HFF-Myc (cell line): Measurements from ENCODE around the gene POU2AF3.

ENCODE experiments used
- DNase-seq: peaks from one replicate; pipeline ENCODE4 v3.0.0-alpha.2; 2011; ENCODE audit warnings: low read depth; ENCODE audit errors: extremely low read depth
- H3K4me3 ChIP-seq: replicated peaks from 2 replicates; pipeline ENCODE4 v1.5.1; 2011; ENCODE audit warnings: low read depth, mild to moderate bottlenecking, control low read depth, low read length
- TF ChIP-seq, protein P1 (sequence below): IDR thresholded peaks from 2 replicates; pipeline ENCODE4 v1.5.1; 2012; ENCODE audit warnings: mild to moderate bottlenecking, low read depth, low read length, control low read depth; ENCODE audit errors: missing control alignments

POU2AF3 gene

DNA sequence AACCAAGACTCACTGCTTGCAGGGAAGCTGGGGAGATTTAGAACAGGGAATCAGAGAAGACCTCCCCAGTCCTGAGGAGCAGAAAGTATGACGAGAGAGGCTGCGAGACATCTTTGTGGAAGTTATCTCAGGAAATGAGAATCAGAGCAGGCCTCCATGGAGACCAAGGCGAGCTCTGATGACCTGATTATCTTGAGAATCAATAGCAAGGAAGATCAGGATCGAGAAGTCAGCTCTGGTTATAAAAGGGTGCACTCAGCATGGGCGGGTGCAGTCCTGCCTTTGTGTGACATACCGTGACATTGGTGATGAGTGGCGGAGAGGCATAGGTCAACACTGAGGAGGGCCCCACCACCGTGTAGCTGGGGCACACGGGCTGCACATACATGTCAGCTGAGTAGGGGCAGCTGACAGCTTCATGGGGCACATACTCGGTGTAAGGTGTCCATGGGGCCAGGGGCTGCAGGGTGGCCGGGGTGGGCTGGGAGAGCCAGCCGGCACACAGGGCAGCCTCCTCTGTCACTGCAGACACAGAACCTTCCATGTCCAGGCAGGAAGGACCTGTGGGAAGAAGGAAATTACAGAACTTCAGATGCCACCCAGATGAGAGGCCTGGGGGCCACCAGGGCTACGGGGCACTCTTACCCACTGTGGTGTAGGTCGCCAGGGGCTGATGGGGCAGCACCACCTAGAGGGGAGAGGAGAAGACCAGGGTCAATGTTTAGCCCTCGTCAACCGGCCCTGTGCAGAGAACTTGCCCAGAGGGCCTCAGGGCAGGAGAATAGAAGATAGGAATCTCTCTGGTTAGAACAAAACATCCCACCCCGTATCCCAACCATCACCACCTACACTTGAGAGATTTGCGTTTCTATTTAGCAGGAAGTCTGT lies 59.0 kb downstream of the POU2AF3 start:
- H3K4me3 ChIP-seq = no peak overlapping the region
- DNase-seq = no peak
- TF ChIP-seq, protein P1, sequence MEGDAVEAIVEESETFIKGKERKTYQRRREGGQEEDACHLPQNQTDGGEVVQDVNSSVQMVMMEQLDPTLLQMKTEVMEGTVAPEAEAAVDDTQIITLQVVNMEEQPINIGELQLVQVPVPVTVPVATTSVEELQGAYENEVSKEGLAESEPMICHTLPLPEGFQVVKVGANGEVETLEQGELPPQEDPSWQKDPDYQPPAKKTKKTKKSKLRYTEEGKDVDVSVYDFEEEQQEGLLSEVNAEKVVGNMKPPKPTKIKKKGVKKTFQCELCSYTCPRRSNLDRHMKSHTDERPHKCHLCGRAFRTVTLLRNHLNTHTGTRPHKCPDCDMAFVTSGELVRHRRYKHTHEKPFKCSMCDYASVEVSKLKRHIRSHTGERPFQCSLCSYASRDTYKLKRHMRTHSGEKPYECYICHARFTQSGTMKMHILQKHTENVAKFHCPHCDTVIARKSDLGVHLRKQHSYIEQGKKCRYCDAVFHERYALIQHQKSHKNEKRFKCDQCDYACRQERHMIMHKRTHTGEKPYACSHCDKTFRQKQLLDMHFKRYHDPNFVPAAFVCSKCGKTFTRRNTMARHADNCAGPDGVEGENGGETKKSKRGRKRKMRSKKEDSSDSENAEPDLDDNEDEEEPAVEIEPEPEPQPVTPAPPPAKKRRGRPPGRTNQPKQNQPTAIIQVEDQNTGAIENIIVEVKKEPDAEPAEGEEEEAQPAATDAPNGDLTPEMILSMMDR = no peak
